Cortex of kidney (tissue), 1 donor: ENCODE results near the gene PREX1.

ENCODE experiments used
- DNase-seq: peaks from one replicate; lab custom pipeline; 2025; lab: John Stamatoyannopoulos, UW

Gene PREX1

GRCh38 chr20:48659858-48660257 is 167.9 kb downstream of the PREX1 start:
- no peak for DNase-seq

DNA sequence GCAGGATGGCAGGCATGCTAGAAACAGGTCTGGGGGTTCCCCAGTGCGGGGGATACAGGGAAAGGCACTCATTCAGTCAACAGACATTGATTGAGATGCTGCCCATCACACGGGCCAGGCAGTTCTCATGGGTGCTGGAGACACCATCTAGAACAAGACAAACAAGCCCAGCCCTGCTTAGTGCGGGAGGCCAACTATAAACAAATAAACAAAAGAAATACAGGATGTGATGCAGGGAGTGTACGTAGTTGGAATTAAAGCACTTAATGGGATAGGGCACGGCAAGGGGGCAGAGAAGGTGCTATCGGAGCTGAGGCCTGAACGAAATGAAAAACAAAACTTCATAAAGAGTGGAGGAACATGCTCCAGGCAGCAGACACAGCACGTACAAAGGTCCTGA is 169.3 kb downstream of the PREX1 start:
- no peak for DNase-seq

GRCh38 chr20:48658198-48658476 is 169.7 kb downstream of the PREX1 start:
- no peak for DNase-seq

DNA sequence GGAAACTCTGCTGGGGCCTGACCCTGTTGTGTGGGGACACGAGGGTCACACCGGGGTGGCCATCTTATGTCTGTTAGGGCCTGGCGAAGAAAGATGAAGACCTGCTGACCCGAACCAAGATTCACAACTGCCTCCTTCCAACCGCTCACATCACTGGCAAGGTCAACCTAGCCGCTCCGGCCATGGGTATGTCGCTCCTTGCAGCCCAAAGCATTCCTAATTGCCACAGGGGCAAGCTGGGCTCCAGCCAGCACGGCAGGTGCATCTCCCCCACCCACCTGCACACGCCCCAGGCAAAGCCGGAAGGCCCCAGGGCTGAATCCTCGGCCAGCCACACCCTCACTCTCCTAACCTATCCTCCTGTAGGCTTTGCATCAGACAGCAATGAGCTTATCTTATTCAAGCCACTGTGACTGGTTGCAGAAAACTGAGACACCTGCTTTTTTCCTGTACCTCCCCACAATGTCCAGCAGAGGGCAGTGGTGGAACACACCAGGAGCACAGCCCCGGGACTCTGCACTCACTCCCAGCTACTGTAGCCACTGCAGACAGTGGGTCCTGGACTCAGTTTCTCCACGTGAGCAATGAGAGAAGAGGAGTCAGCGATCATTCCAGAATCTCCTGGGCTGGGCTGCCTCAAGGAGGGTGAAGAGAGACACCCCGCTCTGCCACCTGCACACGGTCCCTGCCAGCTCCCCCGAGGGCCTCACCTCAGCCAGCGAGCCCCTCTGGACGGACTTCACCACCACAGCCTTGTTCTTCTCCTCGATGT is 170.2 kb downstream of the PREX1 start:
- no peak for DNase-seq

DNA sequence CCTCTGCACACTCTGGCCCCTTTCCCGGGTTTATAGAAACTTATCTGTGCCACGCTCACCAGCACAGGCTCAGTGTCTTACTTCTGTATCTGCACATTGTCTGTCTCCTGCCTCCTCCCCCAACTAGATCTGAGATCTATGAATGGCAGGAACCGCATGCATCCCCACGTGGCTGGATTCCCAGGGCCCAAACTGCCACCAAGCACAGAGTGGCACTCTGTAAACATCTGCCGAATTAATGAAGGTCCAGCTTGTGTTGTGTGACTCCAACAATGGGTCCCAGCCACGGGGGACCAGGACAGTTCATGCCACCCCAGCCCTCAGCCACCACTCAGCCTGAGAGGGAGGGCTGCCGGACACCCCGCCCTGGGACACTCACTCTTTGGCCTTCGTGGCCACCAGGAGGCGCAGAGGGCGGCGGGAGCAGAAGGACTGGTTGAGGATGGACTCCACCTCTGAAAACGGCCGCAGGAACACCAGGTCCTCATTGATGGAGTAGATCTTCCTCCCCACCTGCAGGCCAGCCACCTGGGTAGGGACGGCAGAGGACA is 171.1 kb downstream of the PREX1 start:
- no peak for DNase-seq

DNA sequence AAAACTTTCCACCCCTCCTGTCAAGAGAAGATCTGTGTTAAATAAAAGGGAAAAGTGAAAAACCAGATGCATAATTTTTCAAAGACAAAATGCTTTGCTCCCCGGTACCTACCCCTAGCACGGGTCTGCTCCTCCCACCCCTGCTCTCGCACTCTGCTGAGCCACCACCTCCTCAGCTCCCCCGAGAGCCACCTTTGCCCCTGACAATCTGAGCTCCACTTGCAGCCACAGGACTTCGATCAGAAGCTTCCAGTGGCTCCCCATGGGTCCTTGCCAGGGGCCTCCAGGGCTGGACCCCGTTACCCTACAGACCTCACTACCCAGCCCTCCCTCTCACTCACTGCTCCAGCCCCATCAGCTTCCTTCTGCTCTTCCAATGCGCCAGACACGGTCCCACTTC is 171.7 kb downstream of the PREX1 start:
- no peak for DNase-seq

- DNase-seq = no peak
Observed at GRCh38 chr20:48653706-48654051, 174.1 kb downstream of the PREX1 start.

- no peak for DNase-seq
Observed at GRCh38 chr20:48652961-48653705, 174.7 kb downstream of the PREX1 start.

GRCh38 chr20:48651960-48652359 is 175.8 kb downstream of the PREX1 start:
- no peak for DNase-seq

GRCh38 chr20:48651271-48651670 is 176.5 kb downstream of the PREX1 start:
- DNase-seq = no peak

DNA sequence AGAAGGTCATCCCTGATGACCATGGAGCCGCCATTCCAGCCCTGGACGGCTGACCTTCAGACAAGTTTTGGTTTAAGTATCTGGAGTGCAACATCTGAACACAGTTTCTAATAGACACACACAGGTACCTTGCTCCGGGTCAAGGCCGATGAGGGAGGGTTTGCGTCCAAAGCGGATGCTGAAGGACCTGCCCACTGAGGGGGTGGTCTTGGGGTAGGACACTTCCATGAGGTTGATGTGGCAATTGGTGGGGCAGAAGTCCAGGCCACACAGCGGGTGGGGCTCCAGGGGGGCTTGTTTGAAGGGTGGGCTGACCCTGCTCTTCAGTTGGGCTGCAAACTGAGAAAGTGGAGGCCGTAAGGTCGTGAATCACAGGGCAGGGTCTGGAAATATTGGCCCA is 177.9 kb downstream of the PREX1 start:
- no peak for DNase-seq

DNA sequence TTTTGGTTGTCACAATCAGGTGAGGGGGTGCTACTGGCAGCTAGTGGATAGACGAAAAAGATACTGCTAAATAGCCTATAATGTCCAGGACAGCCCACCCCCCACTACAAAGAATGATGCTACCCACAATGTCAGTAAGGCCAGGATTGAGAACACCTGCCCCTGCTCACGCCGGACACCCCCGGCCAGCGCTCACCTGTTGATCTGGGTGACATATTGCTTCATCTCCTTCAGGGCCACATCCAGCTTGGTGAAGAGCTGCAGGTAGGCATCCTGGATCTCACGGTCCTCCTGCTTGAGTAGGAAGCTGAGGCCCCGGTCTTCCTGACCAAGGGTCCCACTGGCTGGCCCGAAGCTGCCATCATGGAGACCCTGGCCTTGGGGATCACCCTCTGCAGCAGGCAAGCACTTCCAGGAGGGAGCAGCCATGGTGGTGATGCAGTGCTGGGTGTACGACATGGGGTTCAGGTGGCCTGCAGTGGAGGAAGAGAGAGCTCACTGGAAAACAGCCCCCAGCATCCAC is 178.6 kb downstream of the PREX1 start:
- DNase-seq = no peak

DNA sequence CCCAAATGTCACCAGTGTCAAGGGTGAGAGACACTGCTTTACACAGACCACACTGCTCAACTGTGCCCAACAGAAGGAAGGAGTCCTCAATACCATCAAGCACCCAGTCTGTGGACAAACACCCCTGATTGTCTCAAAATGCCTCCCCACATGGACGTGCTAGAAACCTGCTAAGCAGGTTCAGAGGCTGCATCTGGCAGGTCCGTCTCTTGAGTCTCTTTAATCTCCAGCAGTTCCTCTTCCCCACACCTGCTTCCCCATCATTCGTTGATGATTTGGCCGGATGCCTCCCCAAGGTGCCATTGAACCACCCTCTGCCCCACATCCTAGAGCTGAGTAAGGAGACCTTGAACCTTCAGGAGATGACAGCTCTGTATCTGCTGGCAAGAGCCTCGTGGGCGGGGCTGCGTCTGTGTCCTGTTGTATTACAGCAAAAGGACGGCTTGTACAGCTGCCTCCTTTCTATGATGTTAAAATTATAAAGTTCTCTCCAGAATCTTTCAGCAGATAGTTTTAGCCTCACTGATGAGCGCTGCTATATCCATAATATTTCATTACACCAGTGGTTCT is 179.2 kb downstream of the PREX1 start:
- DNase-seq = no peak

DNA sequence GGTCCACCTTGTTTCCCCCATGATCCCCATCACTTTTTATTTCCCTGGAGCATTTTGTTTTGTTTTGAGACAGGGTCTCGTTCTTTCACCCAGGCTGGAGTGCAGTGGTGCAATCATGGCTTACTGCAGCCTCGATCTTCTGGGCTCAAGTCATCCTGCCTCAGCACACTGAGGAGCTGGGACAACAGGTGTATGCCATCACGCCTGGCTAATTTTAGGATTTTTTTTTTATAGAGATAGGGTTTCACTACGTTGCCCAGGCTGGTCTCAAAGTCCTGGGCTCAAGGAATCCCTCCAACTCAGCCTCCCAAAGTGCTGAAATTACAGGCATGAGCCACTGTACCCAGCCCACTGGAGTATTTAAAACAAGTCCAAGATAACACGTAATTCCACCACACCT is 179.9 kb downstream of the PREX1 start:
- no peak for DNase-seq

DNA sequence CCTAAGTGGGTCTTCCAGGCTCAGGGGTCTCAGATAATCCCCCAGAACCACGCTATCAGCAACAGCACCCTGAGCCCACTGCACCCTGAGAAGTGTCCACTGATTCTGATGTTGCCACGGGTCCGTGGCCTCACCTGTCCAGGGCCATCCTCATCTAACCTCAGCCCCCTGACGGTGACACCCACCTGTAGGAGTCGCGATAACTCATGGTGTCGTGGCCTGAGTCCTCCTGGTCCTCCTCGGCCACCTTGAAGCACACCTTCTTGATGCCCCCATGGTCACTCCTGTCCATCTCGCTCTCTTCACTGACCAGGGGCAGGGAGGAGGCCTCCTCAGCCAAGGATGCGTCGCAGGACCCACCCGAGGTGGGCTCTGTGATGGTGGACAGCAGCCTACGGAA is 182.1 kb downstream of the PREX1 start:
- DNase-seq = no peak

DNA sequence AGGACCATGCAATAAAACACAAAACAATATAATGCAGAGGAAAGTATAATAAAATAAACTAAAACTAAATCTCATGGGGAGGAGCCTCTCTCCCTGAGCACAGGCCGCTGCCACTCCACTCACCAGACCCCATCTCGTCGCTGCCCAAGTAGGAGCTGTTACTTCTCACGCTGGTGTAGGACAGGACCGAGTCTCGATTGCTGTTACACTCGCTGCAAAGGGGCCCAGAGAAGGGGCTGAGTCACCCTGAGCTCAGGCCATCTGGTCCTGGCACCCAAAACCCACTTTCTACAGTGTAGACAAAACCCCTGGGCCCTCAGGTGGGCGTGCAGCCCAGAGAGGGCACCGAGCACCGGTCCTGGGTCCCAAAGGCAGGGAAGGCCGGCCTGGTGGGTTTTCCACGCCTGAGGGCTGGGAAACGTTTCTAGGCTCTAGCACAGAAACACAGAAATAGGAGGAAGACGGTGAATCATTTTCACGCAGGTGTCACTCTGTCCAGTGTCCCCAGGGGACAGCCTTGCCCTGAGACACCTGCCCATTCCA is 183.4 kb downstream of the PREX1 start:
- DNase-seq = no peak

DNA sequence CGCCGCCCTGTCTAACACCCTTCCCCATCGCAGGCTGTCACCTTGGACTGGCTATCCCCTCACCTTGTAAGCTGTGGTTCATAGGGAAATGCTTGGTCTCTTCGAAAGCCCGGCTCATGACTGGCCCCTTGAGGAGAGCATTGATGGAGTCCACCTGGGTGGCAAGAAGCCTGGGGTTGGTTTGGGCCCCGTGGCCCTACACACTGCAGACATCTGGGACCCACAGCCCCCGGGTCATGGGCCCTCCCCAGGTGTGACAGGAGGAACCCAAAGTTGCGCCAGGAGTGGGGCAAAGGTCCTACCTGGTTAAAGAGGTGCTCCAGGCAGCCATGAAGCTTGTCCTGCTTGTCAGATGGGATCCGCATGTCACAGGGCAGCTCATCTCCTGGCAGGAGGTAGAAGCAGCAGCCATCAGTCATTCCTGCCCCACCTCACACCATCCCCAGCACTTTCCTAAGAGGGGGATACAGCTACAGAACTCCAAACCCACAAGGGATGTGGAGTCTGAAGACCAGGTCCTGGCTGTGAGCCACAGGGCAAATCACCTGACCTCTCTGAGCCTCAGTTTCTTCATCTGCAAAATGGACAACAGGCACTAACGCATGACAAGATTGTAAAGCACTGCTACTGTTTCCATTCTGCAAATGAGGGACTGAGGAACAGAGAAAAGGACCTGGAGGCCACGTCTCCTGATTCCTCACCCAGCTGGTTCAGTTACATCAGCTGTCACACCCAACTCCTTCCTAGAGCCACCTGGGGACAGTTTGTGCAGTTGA is 185.5 kb downstream of the PREX1 start:
- DNase-seq = no peak

DNA sequence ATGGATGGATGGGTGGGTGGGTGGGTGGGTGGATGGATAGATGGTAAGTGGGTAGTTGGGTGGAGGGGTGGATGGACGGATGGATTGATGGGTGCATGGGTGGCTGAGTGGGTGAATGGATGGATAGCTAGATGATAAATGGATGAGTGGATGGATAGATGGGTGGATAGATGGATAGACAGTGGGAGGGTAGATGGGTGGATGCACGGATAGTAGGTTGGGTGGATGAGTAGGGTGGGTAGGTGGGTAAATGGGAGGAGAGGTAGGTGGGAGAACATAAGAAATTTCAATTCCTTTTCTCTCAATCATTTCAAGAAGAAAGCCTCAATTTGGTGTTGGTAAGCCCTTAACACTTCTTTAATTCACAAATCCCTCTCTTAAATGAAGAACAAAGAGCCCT is 186.9 kb downstream of the PREX1 start:
- DNase-seq = no peak

DNA sequence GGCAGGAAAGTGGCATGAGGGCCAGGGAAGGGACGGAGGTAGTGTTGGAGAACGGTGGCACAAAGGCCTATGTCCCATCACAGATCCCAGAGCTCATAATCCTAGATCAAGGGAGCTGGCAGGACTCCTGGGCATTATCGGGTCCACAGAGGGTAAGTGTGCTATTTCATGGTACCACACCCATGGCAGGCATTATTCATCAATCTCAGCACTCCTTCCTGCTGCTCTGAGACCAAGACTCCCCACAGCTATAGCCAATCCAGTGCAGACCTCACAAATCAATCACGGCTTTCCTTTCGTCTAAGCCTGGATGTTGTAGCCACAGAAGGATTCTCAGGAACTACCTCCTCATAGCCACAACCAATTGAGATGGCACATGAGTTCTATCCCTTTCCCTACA is 187.9 kb downstream of the PREX1 start:
- DNase-seq = no peak

DNA sequence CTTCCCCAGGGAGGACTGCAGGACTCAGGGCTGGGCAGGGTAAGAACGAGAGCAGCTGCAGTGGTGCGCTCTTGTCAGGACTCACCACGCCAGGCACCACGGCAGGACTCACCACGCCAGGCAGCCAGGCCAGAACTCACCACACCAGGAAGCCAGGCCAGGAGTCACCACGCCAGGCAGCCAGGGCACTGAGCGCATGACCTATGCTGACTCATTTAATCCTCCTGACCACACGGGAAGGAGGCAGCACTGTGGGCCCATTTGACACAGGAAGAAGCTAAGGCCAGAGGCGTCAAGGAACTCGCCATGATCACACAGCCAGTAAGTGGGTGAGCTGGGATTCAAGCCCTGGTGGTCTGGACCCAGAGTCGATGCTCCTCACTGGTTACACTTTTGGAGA is 189.3 kb downstream of the PREX1 start:
- DNase-seq = no peak

GRCh38 chr20:48637461-48637860 is 190.3 kb downstream of the PREX1 start:
- DNase-seq = no peak

GRCh38 chr20:48636301-48636700 is 191.5 kb downstream of the PREX1 start:
- no peak for DNase-seq
